GM19099 (cell line): ENCODE measurements around the gene MAST3.
A peak's percentile ranks its signal among the peaks of the same experiment; 100 is the strongest.

Source experiments
- POLR2A ChIP-seq: IDR thresholded peaks from 3 replicates; pipeline ENCODE4 v1.6.1; 2011; ENCODE audit warnings: low read depth; ENCODE audit not compliant: insufficient read length; ENCODE audit errors: extremely low read depth

The MAST3 gene

DNA sequence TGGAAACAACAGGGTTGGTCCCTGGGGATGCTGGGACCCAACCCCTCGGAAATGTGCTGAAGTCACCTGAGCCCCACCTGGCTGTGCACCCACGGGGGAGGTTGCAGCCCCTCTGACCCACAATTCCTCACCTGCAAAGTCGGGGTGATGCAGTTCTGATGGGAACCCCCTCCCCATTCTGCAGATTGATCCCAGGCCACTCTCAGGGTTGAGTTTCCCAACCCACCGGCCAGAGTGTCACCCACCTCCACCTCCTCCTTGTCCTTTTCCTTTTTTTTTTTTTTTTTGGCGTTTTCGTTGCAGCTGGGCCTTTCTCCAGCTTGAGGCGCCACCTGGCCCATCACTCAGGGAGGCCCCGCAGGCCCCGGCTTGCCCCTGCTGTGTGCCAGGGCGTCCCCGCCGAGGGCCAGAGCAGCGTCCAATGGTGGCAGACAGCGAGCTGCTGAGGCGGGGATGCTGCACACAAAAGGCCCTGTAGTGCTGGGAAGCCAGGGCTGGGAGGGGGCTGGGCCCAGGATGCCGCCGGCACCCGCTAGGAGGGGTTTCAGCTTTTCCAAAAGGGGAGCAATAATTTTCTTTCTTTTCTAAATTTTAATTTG, 60.0 kb downstream of the MAST3 start:
- TF ChIP-seq POLR2A = no peak

DNA sequence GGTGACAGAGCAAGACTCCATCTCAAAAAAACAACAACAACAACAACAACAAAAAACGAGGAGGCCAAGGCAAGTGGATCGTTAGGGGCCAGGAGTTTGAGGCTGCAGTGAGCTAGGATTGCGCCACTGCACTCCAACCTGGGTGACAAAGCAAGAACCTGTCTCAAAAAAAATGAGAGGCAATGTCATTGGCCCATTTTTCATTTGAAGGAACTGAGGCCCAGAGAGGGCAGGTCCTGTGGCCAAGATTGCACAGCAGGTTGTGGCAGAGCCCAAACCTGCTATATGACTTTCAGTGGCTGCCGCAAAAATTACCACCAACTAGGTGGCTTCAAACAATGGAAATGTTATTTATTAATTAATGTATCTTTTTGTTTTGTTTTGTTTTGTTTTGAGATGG, 60.9 kb downstream of the MAST3 start:
- no peak for TF ChIP-seq POLR2A

DNA sequence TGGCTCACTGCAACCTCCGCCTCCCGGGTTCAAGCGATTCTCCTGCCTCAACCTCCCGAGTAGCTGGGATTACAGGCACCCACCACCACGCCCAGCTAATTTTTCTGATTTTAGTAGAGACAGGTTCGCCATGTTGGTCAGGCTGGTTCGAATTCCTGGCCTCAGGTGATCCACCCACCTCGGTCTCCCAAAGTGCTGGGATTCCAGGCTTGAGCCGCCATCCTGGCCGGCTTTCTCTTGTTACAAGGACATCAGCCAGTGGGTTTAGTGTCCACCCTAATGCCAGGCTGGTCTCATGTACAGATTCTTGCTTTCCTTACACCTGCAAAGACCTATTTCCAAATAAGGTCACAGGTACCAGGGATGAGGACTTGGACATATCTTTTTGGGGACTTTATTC, 62.2 kb downstream of the MAST3 start:
- TF ChIP-seq POLR2A = no peak

- no peak for TF ChIP-seq POLR2A
Observed at GRCh38 chr19:18160493-18160970, 63.0 kb downstream of the MAST3 start.

DNA sequence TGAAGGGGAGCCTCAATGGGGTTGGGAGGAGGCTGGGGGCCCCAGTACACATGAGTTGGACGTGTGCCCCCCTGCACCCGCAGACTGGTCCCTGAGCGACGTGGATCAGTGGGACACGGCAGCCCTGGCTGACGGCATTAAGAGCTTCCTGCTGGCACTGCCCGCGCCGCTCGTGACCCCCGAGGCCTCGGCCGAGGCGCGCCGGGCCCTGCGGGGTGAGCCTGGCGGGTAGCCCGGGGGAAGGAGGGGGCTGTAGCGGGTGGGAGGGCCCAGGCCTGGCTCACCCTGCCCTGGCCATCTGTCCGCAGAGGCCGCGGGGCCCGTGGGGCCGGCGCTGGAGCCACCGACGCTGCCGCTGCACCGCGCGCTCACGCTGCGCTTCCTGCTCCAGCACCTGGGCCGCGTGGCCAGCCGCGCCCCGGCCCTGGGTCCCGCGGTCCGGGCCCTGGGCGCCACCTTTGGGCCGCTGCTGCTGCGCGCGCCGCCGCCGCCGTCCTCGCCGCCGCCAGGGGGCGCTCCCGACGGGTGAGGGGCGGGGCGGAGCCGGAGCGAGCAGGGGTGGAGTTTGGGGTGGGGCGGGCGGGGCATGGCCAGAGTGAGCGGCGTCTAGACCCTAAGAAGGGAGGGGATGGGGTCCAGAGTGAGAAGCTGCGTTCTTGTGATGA, 63.5 kb downstream of the MAST3 start:
- peak; percentile 72 for TF ChIP-seq POLR2A

- no peak for TF ChIP-seq POLR2A
Observed at GRCh38 chr19:18161636-18162002, 64.0 kb downstream of the MAST3 start.

DNA sequence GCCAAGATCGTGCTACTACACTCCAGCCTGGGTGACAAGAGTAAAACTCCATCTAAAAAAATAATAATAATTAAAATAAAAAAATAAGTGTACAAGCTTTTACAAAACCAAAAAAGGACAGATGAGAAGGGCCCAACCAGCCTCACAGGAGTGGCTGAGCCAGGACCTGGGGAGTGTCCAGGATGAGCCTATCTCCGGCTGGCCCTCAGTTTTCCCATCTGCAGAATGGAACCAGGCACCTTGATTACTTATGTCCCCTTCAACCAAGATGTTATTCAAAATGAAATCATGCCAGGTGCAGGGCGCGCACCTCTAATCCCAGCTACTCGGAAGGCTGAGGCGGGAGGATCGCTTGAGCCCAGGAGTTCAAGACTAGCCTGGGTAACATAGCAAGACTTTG, 66.5 kb downstream of the MAST3 start:
- no peak for TF ChIP-seq POLR2A

DNA sequence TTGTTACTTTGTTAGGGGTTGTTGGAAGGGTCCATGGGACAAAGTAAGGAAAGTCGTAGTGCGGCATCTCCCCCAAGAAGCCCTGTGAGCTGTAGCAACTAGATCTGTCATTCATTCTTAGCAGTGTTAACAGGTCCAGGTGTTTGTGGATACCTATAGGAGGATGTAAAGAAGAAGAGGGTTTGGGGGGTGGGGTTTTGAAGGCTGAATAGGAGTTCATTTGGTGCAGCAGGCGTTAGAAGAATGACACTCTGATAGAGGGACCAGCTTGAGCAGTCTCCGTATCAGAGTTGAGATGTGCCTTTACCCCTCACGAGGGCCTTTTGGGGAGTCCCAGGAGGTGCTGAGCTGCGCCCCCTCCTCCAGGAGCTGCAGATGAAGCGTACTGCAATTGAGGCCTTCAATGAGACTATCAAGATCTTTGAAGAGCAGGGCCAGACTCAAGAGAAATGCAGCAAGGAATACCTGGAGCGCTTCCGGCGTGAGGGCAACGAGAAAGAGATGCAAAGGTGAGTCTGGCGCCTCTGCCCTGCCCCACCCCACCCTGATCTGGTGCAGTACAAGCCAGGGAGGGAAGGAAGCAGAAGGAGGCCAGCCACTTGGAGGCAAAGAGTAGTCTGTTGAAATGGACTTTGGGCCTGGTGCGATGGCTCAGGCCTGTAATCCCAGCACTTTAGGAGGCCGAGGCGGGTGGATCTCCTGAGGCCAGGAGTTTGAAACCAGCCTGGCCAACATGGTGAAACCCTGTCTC, 68.4 kb downstream of the MAST3 start:
- TF ChIP-seq POLR2A = no peak

- no peak for TF ChIP-seq POLR2A
Observed at GRCh38 chr19:18167011-18167410, 69.4 kb downstream of the MAST3 start.

DNA sequence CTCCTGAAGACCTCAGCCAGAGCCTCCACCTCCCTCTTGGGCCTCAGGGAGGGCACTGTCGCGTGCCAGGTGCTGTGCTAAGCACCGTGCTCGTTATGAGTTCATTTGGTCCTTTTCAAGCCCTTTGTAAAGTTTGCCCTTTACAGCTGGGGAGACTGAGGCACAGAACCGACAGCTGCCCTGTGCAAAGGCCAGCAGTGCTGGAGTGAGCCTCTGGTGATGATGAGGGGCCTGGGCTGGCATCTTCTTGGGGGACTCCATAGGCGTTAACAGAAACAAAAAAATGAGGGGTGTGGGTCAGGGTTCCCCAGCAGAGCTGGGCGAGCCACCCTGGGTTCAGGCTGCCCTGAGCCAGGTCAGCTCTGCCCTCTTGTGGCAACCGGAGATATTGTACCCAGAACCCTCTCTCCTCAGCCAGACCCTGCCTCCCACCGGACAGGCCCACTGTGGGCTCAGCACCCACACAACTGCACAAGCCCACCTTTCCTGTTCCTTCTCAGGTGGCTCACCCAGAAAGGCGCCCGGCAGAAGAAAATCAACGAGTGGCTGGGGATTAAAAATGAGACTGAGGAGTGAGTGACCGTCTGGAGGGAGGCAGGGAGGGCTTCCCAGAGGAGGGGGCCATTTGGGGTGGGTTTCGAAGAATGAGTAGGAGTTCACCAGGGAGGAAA, 70.5 kb downstream of the MAST3 start:
- TF ChIP-seq POLR2A = no peak

GRCh38 chr19:18168673-18169381, 71.2 kb downstream of the MAST3 start:
- no peak for TF ChIP-seq POLR2A

- TF ChIP-seq POLR2A = no peak
Observed at GRCh38 chr19:18170714-18171255, 73.2 kb downstream of the MAST3 start.

DNA sequence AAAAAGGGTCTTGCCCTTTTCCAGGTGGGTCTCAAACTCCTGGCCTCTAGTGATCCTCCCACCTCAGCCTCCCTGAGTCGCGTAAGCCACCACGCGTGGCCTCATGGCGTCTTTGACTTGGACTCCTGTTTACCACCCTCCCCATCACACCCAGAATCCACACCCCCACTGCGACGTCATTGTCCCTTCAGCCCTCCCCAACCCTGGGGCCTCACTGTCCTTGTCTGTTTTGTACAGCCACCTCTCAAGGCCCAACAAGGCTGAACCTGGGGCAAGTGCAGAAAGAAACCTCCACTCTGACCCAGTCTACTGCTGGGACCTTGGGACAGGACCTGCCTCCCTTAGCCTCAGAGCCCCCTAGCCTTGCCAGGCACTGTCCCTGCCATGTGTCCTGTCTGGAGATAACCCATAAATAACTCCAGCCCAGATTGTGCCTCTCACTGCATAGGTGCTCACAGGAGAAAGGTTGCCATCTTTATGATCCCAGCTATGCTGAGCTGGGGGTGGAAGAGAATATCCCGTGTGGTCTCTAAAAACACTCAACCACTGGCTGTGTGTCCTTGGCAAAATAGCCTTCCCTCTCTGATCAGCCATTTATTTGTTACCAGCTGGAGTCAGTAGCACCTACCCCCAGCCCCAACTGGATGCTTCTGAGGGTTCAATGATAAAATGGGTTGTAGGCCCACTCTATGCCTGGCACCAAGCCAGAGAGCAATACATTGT, 74.2 kb downstream of the MAST3 start:
- TF ChIP-seq POLR2A = no peak
